Measurements from ENCODE around the gene CDH23. TPM values are rescaled to one million over a fixed set of nuclear protein-coding genes. Genes with fewer than 3 reads are reported as not detected.
A peak's percentile ranks its signal among the peaks of the same experiment; 100 is the strongest.

Gene CDH23
- total and polyA plus RNA-seq, 9 of the 15 experiments (the other 6 are each of a cell fraction or from before 2014, with no cell fraction given): 0.18 to 1.2 (median 0.47) TPM

- no peak for TF ChIP-seq ZBTB49 (CRISPR knock-in tag; IDR thresholded peaks at IDR 0.05; ENCODE audit: borderline replicate concordance)
- TF ChIP-seq, protein P1, sequence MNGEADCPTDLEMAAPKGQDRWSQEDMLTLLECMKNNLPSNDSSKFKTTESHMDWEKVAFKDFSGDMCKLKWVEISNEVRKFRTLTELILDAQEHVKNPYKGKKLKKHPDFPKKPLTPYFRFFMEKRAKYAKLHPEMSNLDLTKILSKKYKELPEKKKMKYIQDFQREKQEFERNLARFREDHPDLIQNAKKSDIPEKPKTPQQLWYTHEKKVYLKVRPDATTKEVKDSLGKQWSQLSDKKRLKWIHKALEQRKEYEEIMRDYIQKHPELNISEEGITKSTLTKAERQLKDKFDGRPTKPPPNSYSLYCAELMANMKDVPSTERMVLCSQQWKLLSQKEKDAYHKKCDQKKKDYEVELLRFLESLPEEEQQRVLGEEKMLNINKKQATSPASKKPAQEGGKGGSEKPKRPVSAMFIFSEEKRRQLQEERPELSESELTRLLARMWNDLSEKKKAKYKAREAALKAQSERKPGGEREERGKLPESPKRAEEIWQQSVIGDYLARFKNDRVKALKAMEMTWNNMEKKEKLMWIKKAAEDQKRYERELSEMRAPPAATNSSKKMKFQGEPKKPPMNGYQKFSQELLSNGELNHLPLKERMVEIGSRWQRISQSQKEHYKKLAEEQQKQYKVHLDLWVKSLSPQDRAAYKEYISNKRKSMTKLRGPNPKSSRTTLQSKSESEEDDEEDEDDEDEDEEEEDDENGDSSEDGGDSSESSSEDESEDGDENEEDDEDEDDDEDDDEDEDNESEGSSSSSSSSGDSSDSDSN (IDR thresholded peaks at IDR 0.05; ENCODE audit: borderline replicate concordance in 1 of 2, low read depth in 2 of 2, low read length in 2 of 2): 0 out of 4 replicates have a peak, but pooled peaks of 1 of the 2 experiments have one; percentile 69
- TF ChIP-seq, protein P2, sequence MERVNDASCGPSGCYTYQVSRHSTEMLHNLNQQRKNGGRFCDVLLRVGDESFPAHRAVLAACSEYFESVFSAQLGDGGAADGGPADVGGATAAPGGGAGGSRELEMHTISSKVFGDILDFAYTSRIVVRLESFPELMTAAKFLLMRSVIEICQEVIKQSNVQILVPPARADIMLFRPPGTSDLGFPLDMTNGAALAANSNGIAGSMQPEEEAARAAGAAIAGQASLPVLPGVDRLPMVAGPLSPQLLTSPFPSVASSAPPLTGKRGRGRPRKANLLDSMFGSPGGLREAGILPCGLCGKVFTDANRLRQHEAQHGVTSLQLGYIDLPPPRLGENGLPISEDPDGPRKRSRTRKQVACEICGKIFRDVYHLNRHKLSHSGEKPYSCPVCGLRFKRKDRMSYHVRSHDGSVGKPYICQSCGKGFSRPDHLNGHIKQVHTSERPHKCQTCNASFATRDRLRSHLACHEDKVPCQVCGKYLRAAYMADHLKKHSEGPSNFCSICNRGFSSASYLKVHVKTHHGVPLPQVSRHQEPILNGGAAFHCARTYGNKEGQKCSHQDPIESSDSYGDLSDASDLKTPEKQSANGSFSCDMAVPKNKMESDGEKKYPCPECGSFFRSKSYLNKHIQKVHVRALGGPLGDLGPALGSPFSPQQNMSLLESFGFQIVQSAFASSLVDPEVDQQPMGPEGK (CRISPR knock-in tag; IDR thresholded peaks at IDR 0.05; ENCODE audit: borderline replicate concordance): no peak
- TF ChIP-seq FOXP4 (CRISPR knock-in tag; IDR thresholded peaks at IDR 0.05; ENCODE audit: borderline replicate concordance): no peak
- no peak for TF ChIP-seq ZNF277 (CRISPR knock-in tag; IDR thresholded peaks at IDR 0.05; ENCODE audit: borderline replicate concordance)
- TF ChIP-seq ZSCAN29 (IDR thresholded peaks at IDR 0.05): no peak
- peak; percentile 60 for TF ChIP-seq SMC3 (conservative IDR thresholded peaks at IDR 0.05; ENCODE audit: insufficient read depth, low read depth, low read length)
- TF ChIP-seq ZNF707 (CRISPR knock-in tag; conservative IDR thresholded peaks at IDR 0.05): no peak
- TF ChIP-seq HINFP (tag; conservative IDR thresholded peaks at IDR 0.05; ENCODE audit: low read depth): no peak
- TF ChIP-seq ZBTB33 (CRISPR knock-in tag; IDR thresholded peaks at IDR 0.05): peak; percentile 88
- TF ChIP-seq HNRNPUL1 (IDR thresholded peaks at IDR 0.05; ENCODE audit: low read length): no peak
Measured at GRCh38 chr10:71396084-71396710, 523 bp upstream of the CDH23 start (continued).
